Left lung (tissue), 10 donors: ENCODE results near the gene S100A6. TPM values are rescaled to one million over a fixed set of nuclear protein-coding genes. Genes with fewer than 3 reads are reported as not detected.

Experiments used
- ATAC-seq: fragments of 200-7000 bp; cut with Tn5 transposase; one replicate; pipeline ENCODE4 v1.9.1; 2020; ENCODE audit warnings: moderate library complexity
- DNase-seq, 4 donors: peaks; one replicate each; pipeline ENCODE4 v3.0.0-alpha.2; 2013 to 2020
- H3K27ac ChIP-seq, 2 donors: fragments of 200-600 bp; sonication (generic) in 1 of 2; one replicate each; pipeline versions ENCODE4 v1.5.0 to v1.8.0; 2020 to 2021
- H3K27me3 ChIP-seq, 2 donors: fragments of 200-600 bp; sonication (generic) in 1 of 2; one replicate each; pipeline versions ENCODE4 v1.5.0 to v1.8.0; 2020 to 2021
- H3K36me3 ChIP-seq, 2 donors: fragments of 200-600 bp; sonication (generic) in 1 of 2; one replicate each; pipeline versions ENCODE4 v1.5.0 to v1.8.0; 2020 to 2021
- H3K4me1 ChIP-seq, 2 donors: fragments of 200-600 bp; one replicate each; pipeline ENCODE4 v1.8.0; 2021
- H3K4me3 ChIP-seq, 2 donors: fragments of 200-600 bp; sonication (generic) in 1 of 2; one replicate each; pipeline versions ENCODE4 v1.5.0 to v1.8.0; 2020 to 2021; ENCODE audit warnings: mild to moderate bottlenecking in 1 of 2
- H3K9me3 ChIP-seq, 2 donors: fragments of 200-600 bp; sonication (generic) in 1 of 2; one replicate each; pipeline versions ENCODE4 v1.5.0 to v1.8.0; 2020 to 2021
- CTCF ChIP-seq, 2 donors: fragments of 200-600 bp; sonication (generic) in 1 of 2; IDR thresholded peaks; one replicate each; pipeline versions ENCODE4 v1.5.0 to v1.8.0; 2021; ENCODE audit warnings: antibody characterized with exemption in 2 of 2
- intact Hi-C, 2 donors: fragments of 100-400 bp; cut with DNase I; formaldehyde crosslinking; loops; one replicate each; pipeline versions ENCODE4 v1.11.2 to v1.14.2; 2022
- polyA plus RNA-seq, 6 donors: library from polyadenylated mRNA; unstranded; fragments of 120-200 nt; gene quantifications; one replicate each; pipeline ENCODE4 v1.2.1, GENCODE V29; 2013; ENCODE audit not compliant: insufficient read length in 6 of 6
- total RNA-seq, 2 donors: library from RNA; stranded (reverse); fragmentation: NEBNext Ultra II Directional; extraction: Animal tissue kit (Norgen Biotek cat#: 25700); gene quantifications; one replicate each; pipeline ENCODE4 v1.2.1, GENCODE V29; 2021
- donor health status: DM: no; HTN: yes; CAD: no.
- donor health status: DM: no; HTN: no; CAD: no.

The S100A6 gene
- total and polyA plus RNA-seq, 8 donors: 156 to 1,797 (median 210) TPM

- Histone ChIP-seq H3K27me3 (no peaks in the 10 kb centered on the region), H3K27ac (peak within 1 kb of the TSS; percentile 88 to 95), H3K4me3 (peak within 1 kb of the TSS; percentile 31 to 66), H3K36me3 (peaks cover 0 to 23% of the 10 kb centered on the region in 2 donors), H3K9me3 (no peaks in the 10 kb centered on the region), H3K4me1 (peaks cover 28 to 100% of the 10 kb centered on the region in 2 donors)
- TF ChIP-seq CTCF (IDR thresholded peaks at IDR 0.05): no peak
- intact Hi-C loops: no loop called here
- peak; percentile 66 to 97 (median 93) for DNase-seq
- peak; percentile 92 for ATAC-seq
Observed at GRCh38 chr1:153545067-153546055, 9.6 kb upstream of the S100A6 start, which contains the start of gene S100A4. Gene S100A4, minus strand, starts transcription at chr1:153545806. Its CDS starts 1,012 bp downstream, at chr1:153544794.

- intact Hi-C loops: no loop called here
- no peak for TF ChIP-seq CTCF (IDR thresholded peaks at IDR 0.05)
- ATAC-seq (no peak), DNase-seq (no peak)
- H3K27me3 ChIP-seq: no peaks in the 10 kb centered on the region
- peaks cover 0 to 23% of the 10 kb centered on the region in 2 donors for H3K36me3 ChIP-seq
- H3K9me3 ChIP-seq: no peaks in the 10 kb centered on the region
- peak overlapping the region; percentile 88 to 95 for H3K27ac ChIP-seq
- peaks cover 28 to 100% of the 10 kb centered on the region in 2 donors for H3K4me1 ChIP-seq
- H3K4me3 ChIP-seq: peak overlapping the region; percentile 31 to 66
Observed at GRCh38 chr1:153544453-153545066, 8.8 kb upstream of the S100A6 start.

- no peak for DNase-seq
- peak overlapping the region in 1 of 2 donors; percentile 66 for H3K4me3 ChIP-seq
- H3K27ac ChIP-seq: peak overlapping the region; percentile 88 to 95
- H3K9me3 ChIP-seq: no peaks in the 10 kb centered on the region
- no peak for ATAC-seq
- H3K4me1 ChIP-seq: peaks cover 24 to 96% of the 10 kb centered on the region in 2 donors
- H3K27me3 ChIP-seq: no peaks in the 10 kb centered on the region
- peaks cover 0 to 23% of the 10 kb centered on the region in 2 donors for H3K36me3 ChIP-seq
- intact Hi-C loops: no loop called here
- TF ChIP-seq CTCF (IDR thresholded peaks at IDR 0.05): no peak
Observed at GRCh38 chr1:153543736-153544135, 7.9 kb upstream of the S100A6 start.

GRCh38 chr1:153542956-153543711 lies 7.3 kb upstream of the S100A6 start:
- DNase-seq (no peak), ATAC-seq (no peak)
- peak overlapping the region; percentile 13 to 95 for H3K27ac ChIP-seq
- no peaks in the 10 kb centered on the region for H3K27me3 ChIP-seq
- H3K36me3 ChIP-seq: peaks cover 0 to 23% of the 10 kb centered on the region in 2 donors
- peaks cover 24 to 96% of the 10 kb centered on the region in 2 donors for H3K4me1 ChIP-seq
- intact Hi-C loops: no loop called here
- TF ChIP-seq CTCF (IDR thresholded peaks at IDR 0.05): no peak
- peak overlapping the region in 1 of 2 donors; percentile 66 for H3K4me3 ChIP-seq
- H3K9me3 ChIP-seq: no peaks in the 10 kb centered on the region
